ENCODE data around the gene SCUBE3. TPM values are rescaled to one million over a fixed set of nuclear protein-coding genes. Genes with fewer than 3 reads are reported as not detected.
A peak's percentile ranks its signal among the peaks of the same experiment; 100 is the strongest.

SCUBE3 gene
- total and polyA plus RNA-seq, 2 of the 4 experiments (the other 2 are of a cell fraction): 19.9 to 45.5 TPM

DNA sequence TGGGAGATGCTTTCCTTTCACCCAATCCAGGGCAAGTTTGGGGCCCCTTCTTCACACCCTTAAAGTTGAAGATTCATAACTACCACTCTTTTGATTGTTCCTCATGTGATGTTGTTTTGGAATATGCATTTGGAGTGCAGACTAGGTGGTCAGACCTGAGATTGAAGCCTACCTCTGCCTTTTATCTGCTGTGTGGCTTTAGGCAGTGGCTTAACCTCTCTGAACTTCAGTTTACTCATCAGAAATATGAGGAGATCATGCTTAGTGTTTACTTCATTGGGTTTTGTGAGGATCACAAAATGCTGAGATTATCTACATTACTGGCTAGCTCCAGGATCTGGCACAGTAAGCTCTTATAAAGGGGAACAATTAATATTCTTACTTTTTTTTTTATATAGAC is 46.3 kb upstream of the SCUBE3 start:
- H3K9me3 ChIP-seq (ENCODE audit: control insufficient read depth, insufficient read depth, low read length): 0 out of 2 replicates have a peak, but pooled peaks cover 2% of the 10 kb centered on the region
- H3K36me3 ChIP-seq (ENCODE audit: control insufficient read depth, insufficient read depth, low read length): no peaks in the 10 kb centered on the region
- H3K23ac ChIP-seq (ENCODE audit: low read depth, low read length): no peak overlapping the region; the same call in 1 of the 2 replicates
- H3K18ac ChIP-seq (ENCODE audit: low read depth, low read length): no peak overlapping the region
- H3K4me2 ChIP-seq (ENCODE audit: low read depth, low read length): no peak overlapping the region
- dilution Hi-C loops (cut with HindIII; ENCODE audit: low sequenced_read_pairs, unreplicated experiment) (no loop called here), in situ Hi-C loops (cut with MboI; ENCODE audit: low sequenced_read_pairs) (no loop called here), intact Hi-C loops (cut with micrococcal nuclease) (loop anchor here (5.0 kb wide), 1 partner anchor 35 kb away; no protein-coding TSS in a partner anchor)
- no peaks in the 10 kb centered on the region for H3K27me3 ChIP-seq (ENCODE audit: control insufficient read depth, insufficient read depth, low read length)
- BruUV-seq (replicated peaks): no TSS peak
- peak overlapping the region; percentile 59; the same call in 1 of the 2 replicates for H2BK20ac ChIP-seq (ENCODE audit: low read depth, low read length)
- H3K14ac ChIP-seq (replicated peaks; ENCODE audit: low read depth, low read length): 0 out of 2 replicates have a peak overlapping the region, but pooled peaks have one; percentile 15
- H2AK9ac ChIP-seq (replicated peaks; ENCODE audit: low read depth, low read length, poor library complexity): no peak overlapping the region
- DNase-seq: no peak
- H3K4me3 ChIP-seq (ENCODE audit: insufficient read depth, low read depth, low read length): no peak overlapping the region
- CTCF ChIA-PET: interaction anchor here (2.6 kb wide), 1 partner anchor 21 kb away, joined by 11 read pairs; no protein-coding TSS in a partner anchor
- no peak overlapping the region for H4K91ac ChIP-seq (ENCODE audit: insufficient read depth, low read depth, low read length)
- no peak overlapping the region for H3K56ac ChIP-seq (ENCODE audit: extremely low read depth, insufficient read depth, low read length)
- peaks cover 32% of the 10 kb centered on the region for H3K9me1 ChIP-seq (ENCODE audit: insufficient read depth, low read length)
- H2AK5ac ChIP-seq (ENCODE audit: low read depth, low read length): peak overlapping the region; percentile 67; the same call in 1 of the 2 replicates
- H3K27ac ChIP-seq (ENCODE audit: insufficient read depth, low read length): no peak overlapping the region
- peak overlapping the region; percentile 83 for H3K4ac ChIP-seq (ENCODE audit: low read depth, low read length)
- H2AFZ ChIP-seq (replicated peaks; ENCODE audit: low read length, poor library complexity): no peak overlapping the region
- no peak overlapping the region for H4K8ac ChIP-seq (ENCODE audit: low read depth in 2 of 2, low read length in 2 of 2)
- peaks cover 25% of the 10 kb centered on the region for H3K4me1 ChIP-seq (ENCODE audit: control insufficient read depth, insufficient read depth, low read length)
- peaks cover 0 to 3% of the 10 kb centered on the region in 2 experiments; a peak in 1 of 4 replicates for H3K79me1 ChIP-seq (ENCODE audit: low read depth in 1 of 2, low read length in 2 of 2)
- H4K20me1 ChIP-seq (ENCODE audit: insufficient read depth, low read length): no peaks in the 10 kb centered on the region
- ATAC-seq (ENCODE audit: low read depth): no peak
- peak overlapping the region; percentile 56; the same call in 1 of the 2 replicates for H2BK120ac ChIP-seq (ENCODE audit: low read depth, low read length)
- H3K9ac ChIP-seq (ENCODE audit: low read depth, low read length): no peak overlapping the region
- POLR2A ChIA-PET (ENCODE audit: unreplicated experiment): no interaction called here
- no peak overlapping the region for H2BK5ac ChIP-seq (ENCODE audit: low read depth, low read length, poor library complexity, severe bottlenecking)
- H4K5ac ChIP-seq (ENCODE audit: low read depth, low read length): no peak overlapping the region
- TF ChIP-seq, protein P1, sequence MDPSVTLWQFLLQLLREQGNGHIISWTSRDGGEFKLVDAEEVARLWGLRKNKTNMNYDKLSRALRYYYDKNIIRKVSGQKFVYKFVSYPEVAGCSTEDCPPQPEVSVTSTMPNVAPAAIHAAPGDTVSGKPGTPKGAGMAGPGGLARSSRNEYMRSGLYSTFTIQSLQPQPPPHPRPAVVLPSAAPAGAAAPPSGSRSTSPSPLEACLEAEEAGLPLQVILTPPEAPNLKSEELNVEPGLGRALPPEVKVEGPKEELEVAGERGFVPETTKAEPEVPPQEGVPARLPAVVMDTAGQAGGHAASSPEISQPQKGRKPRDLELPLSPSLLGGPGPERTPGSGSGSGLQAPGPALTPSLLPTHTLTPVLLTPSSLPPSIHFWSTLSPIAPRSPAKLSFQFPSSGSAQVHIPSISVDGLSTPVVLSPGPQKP (IDR thresholded peaks at IDR 0.05; ENCODE audit: borderline replicate concordance, low read depth, low read length): no peak
- TF ChIP-seq POLR2A (IDR thresholded peaks at IDR 0.05; ENCODE audit: low read depth, low read length) (no peak), RCOR1 (IDR thresholded peaks at IDR 0.05; ENCODE audit: insufficient replicate concordance, low read length) (no peak), CHD1 (IDR thresholded peaks at IDR 0.05; ENCODE audit: low read depth, low read length) (no peak)
- TF ChIP-seq, protein P2, sequence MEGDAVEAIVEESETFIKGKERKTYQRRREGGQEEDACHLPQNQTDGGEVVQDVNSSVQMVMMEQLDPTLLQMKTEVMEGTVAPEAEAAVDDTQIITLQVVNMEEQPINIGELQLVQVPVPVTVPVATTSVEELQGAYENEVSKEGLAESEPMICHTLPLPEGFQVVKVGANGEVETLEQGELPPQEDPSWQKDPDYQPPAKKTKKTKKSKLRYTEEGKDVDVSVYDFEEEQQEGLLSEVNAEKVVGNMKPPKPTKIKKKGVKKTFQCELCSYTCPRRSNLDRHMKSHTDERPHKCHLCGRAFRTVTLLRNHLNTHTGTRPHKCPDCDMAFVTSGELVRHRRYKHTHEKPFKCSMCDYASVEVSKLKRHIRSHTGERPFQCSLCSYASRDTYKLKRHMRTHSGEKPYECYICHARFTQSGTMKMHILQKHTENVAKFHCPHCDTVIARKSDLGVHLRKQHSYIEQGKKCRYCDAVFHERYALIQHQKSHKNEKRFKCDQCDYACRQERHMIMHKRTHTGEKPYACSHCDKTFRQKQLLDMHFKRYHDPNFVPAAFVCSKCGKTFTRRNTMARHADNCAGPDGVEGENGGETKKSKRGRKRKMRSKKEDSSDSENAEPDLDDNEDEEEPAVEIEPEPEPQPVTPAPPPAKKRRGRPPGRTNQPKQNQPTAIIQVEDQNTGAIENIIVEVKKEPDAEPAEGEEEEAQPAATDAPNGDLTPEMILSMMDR (conservative IDR thresholded peaks at IDR 0.05; ENCODE audit: low read depth, low read length): no peak
- TF ChIP-seq, protein P3, sequence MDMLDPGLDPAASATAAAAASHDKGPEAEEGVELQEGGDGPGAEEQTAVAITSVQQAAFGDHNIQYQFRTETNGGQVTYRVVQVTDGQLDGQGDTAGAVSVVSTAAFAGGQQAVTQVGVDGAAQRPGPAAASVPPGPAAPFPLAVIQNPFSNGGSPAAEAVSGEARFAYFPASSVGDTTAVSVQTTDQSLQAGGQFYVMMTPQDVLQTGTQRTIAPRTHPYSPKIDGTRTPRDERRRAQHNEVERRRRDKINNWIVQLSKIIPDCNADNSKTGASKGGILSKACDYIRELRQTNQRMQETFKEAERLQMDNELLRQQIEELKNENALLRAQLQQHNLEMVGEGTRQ (IDR thresholded peaks at IDR 0.05; ENCODE audit: low read depth, low read length): no peak
- peak overlapping the region; percentile 78; the same call in 2 of the 3 replicates for H2BK15ac ChIP-seq (ENCODE audit: low read depth, low read length)

Data from IMR-90 (cell line).